Right kidney (tissue), 1 donor: Measurements from ENCODE around the gene CD52.
"Not testable (repeated sequence)": the region's sequence is repeated elsewhere in the genome, so short reads cannot be mapped to it uniquely, and the experiment has no call there.

Source experiments
- DNase-seq: peaks from one replicate; pipeline ENCODE4 v3.0.0-alpha.2; 2016

Gene CD52

DNA sequence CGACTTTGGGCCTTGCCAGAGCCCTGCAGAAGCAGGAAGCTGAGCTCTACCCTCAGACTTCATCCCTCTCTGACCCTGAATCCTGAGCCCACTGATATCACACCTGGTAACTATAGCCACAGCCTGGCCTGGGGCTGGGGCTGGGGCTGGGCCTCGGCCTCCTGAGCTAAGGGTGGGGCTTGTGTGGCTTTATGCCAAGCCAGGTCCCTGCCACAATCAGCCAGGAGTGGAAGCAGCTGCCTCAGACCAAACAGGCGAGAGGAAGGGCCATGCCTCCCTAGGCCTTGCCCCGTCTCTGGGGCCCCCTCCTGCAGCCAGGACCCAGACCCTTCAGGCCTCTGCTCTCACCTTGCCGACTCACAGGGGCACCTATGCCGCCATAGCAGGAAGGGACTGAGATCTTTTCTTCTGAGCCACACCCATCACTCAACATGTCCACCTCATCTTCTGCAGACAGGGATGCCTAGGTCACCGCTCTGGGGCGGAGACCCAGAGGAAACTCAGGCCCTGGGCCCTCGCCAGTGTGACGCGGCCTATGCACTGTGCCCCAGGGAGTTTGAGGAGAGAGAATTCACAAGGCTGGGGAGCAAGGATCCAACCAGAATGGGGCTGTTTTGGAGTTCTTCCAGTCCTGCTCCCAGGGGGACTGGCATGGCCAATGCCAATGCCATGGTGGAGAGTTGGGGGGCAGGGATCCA is 17.0 kb upstream of the CD52 start:
- no peak for DNase-seq

DNA sequence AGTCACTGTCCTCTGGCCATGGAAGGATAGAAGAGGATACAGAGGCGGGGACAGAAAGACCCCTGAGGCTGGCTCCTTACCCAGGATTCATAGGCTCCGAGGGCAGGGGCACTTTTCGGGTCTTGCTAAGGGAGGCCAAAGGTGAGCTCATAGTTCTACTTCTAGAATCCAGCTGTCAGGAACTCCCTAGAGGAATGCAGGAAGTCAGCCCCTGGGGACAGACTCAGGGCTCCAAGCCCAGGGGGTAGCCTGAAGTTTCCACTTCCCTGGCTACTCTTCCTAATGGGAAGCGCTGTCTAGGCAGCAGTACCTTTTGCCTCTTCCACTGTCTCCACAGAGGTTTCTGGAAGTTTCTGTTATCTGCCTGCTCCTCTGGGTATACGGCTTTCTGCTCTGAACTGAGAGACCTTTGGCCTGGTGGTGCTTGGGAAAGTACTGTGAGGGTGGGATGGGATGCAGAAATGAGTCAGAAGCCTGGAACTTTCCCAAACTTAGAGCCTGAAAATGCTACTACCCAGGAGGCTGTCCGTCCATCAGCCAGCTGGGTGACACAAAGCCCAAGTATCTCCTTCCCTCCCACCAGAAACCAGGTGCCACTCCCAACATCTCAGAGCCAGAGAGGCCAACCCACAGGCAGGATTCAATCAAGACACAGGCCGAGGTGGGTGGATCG is 14.9 kb upstream of the CD52 start:
- DNase-seq: no peak

DNA sequence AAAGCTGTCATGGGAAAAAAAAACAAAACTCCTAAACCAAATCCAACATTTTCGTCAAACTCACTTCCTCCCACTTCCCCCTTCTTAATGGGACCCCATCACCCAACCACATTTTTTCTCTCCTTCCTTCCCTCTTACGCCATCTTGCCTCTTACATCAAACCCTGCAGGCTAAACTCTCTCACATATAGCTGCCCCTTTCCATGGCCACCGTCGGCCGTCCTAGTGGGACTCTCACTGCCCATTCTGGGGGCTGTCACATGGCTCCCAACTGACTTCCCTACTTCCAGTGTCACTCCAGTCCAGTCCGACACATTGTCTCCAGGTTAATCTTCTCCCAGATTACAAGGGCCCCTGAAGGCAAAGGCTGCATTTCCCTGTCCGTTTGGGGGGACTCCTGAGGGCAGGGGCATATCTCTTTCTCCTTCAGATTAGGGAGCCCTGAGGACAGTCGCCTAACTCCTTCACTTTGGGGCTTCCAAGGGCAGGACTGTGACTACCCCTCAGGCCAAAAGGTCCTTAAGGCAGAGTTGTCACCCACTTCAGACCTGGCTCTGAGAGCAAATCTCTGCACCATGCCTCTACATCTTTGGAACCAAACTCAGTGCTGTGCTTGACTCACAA is 12.0 kb upstream of the CD52 start:
- DNase-seq: no peak

DNA sequence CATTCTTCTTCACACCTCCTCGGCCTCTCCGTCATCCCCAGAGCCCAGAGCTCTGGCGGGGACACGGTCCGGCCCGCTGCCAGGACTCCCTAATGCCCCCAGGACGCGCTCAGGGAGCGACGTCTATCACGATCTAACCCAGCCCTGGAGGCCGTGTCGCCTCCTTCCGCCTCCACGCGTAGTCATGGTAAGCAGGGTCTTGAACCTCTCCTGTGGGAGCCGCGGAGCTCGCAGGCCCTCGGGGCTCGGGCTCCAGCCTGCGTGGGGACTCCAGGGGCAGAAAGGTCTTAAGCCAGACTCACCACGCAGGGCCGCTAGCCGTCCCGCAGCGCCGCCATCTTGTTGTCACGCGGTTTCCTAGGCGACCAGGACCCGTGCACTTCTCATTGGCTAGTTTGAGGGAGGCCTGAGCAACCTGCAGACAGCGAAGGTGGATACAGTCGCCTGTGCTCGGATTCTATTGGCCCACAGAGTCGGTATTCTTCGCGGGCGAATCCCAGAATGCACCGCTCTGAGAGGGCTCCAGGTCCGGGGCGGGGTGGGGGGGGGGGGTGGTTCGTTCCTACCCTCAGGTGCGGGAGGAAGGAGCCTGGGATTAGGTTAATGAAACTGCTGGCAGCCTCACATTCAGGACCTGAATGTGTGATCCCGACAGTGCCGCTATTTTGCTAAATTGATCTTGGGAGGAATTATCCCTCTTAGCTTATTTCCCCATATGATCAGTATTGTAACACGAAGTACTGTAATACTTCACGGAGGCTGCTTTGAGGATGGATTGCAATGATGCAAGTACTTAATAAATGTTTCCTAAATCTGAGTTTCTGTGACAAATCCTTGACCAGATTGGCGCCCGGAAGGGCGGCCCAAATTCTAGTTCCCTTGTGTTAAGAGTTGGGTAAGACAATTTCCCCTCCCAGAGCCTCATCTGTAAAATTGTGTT is 11.2 kb upstream of the CD52 start, which contains the start of gene UBXN11:
Gene UBXN11 (minus strand): TSS at position 347 of the 940 bp plus-strand sequence. CDS start 3,753 bp downstream, outside the sequence.
- DNase-seq: peak; percentile 73

DNA sequence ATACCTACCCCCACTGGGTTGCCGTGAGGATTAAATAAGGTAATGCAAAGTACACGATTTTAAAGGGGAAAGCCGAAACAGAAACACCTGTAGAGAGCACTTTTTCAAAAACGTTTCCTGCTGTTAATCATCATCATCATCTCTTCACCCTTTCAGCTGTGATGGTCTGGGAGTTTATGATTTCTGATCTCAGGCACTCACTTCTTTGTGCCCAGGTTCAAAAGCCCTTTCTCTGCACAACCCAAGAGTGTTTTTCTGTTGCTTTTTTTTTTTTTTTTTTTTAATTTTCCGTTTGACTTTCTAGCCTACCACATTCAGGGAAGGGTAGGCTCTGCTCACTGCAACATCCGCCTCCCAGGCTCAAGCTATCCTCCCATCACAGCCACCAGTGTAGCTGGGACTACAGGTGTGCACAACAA is 10.4 kb upstream of the CD52 start:
- no peak for DNase-seq

DNA sequence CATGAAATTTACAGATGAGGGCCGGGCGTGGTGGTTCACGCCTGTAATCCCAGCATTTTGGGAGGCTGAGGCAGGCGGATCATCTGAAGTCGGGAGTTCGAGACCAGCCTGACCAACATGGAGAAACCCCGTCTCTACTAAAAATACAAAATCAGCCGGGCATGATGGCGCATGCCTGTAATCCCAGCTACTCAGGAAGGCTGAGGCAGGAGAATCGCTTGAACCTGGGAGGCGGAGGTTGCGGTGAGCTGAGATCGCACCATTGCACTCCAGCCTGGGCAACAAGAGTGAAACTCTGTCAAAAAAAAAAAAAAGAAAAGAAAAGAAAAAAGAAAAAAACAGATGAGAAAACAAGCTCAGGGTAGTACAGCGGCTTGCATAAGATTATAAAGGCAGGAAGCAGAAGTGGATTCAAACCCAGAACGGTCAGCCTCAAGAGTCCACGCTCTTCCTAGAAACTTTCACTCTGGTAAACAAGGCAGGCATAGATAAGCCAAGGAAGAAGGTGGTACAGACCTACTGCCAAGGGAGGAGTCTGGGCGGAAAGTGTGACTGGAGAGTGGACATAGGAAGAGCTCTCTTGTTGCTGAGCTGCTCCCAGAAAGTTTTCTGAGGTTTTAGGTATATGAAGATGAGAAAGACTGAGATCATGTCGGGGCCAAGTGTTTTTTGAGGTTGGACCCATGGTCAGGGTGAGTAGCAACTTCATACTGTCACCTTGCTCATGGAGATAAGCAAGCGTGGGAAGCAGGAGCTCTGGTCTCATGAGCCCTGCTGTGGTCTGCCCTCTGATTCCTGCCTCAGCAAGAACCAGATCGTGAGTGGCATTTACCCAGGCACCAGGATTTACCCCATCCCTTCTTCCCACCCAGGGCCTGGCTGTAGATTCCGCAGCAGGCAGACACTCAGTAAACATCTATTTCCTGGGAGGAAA is 9.5 kb upstream of the CD52 start:
- not testable (repeated sequence) for DNase-seq

GRCh38 chr1:26314501-26314900 is 3.3 kb upstream of the CD52 start:
- no peak for DNase-seq

GRCh38 chr1:26315874-26316850 is 1.6 kb upstream of the CD52 start:
- DNase-seq: no peak

GRCh38 chr1:26317146-26317545 is 612 bp upstream of the CD52 start:
- no peak for DNase-seq

DNA sequence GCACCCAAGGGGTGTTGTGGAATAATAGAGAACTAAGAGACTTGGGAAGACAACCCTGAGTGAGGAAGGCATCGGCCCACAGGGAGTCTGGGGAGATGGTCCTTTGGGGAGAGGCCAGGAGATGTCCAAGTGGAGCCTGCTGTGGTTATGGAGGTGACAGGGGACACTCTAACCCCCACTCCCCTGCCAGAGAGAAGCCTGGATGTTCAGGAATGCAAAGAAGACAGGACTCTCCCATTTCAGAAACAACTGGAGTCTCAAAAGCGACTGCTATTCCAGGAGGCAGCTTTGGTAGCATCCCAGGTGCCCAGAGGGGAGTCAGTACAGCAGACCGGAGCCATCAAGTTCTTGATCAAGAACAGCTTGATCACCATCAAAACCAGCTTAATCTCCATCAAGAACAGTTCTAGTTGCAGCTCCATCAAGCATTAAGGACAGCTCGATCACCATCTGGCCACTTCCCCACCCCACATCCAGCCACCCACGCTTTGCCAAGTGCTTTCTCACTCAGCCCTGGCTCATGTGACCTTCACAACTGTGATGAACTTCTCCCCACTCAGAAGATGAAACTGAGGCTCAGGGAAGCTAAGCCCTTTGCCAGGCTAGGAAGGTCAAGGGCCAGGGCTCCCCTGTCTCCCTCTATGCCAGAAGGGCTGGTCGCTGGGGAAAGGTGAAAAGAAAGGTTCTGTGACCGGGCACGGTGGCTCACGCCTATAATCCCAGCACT is 743 bp downstream of the CD52 start:
- DNase-seq: no peak

GRCh38 chr1:26320896-26321295 is 3.1 kb downstream of the CD52 start:
- DNase-seq: no peak

- DNase-seq: peak; percentile 78
Observed at GRCh38 chr1:26321315-26322041, 3.7 kb downstream of the CD52 start.

GRCh38 chr1:26322042-26322331 is 4.2 kb downstream of the CD52 start:
- DNase-seq: no peak

GRCh38 chr1:26323382-26323781 is 5.6 kb downstream of the CD52 start:
- no peak for DNase-seq

- DNase-seq: no peak
Observed at GRCh38 chr1:26324550-26324949, 6.8 kb downstream of the CD52 start.

DNA sequence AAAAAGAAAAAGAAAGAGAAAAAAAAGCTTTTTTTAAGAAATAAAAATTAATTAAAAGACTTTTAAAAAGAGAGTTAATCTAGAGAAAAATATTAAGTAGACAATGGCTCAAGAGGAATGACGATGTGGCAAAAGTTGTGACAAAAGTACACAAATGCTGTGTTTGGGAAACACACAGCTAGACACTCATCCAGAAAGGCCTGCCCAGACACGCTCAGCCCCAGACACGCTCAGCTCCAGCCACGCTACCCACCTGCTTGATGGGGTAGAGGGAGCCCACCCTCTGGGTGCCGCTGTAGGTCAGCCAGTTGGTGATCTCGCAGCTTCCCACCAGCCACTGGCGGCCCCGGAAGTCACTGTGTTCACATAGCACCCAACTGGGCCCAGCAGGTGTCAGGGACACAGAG is 10.2 kb downstream of the CD52 start:
- DNase-seq: no peak

GRCh38 chr1:26328597-26328996 is 10.8 kb downstream of the CD52 start:
- DNase-seq: no peak

GRCh38 chr1:26329380-26329779 is 11.6 kb downstream of the CD52 start:
- DNase-seq: not testable (repeated sequence)

DNA sequence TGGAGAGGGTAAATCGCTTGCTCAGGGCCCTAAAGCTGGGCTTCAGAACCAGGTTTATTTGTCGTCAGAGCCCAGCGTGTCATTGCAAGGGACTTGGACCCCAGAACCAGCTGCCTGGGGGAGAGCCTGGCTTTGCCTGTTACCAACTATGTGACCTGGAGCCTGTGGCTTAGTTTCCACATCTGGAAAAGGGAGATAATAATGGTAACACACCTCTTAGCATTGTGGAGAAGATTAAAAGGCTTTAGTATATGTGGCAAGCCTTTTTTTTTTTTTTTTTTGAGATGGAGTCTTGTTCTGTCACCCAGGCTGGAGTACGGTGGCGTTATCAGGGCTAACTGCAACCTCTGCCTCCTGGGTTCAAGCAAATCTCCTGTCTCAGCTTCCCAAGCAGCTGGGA is 12.5 kb downstream of the CD52 start:
- no peak for DNase-seq
